GM18861 (cell line): ENCODE data around the gene ENAH.
"Not testable (repeated sequence)": the region's sequence is repeated elsewhere in the genome, so short reads cannot be mapped to it uniquely, and the experiment has no call there.

ENCODE experiments used
- ATAC-seq: cut with Tn5 transposase; IDR thresholded peaks from one replicate; pipeline ENCODE4 v1.9.1; 2021; ENCODE audit not compliant: unreplicated experiment

ENAH gene

DNA sequence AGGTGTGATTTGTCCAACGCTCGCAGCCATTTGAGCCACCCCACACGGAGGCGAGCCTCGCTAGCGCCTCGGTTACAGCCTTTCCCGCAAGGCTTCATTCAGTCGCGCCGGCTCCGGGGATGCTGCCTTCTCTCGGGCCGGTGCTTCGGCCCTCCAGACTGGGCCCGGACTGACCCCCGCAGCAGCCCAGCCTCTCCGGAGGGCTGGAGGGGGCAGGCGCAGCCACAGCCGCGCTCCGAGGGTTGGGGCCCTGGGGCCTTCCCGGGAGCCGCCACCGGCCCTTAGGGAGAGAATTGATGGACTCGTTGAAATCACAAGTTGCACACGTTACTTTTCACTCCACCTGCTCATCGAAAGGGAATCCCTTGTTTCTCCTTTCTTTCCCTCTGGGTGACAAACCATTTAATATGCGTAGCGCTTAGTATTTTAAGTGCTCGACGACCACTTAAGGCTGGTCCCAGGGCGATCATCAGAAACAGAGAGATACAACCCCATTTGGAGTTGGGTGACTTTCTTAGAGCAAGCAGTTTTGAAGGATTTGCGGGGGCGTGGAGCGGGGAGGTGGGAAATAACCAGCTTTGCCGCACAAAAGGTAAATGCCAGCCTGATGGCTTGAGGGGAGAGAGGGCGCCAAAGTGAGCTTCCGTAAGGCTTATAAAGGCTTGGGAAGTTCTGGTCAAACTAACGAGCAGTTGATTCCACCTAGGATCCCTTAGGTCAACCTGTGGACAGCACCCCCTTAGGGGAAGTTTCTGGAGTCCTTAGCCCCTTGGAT lies 24.6 kb upstream of the ENAH start:
- no peak for ATAC-seq

DNA sequence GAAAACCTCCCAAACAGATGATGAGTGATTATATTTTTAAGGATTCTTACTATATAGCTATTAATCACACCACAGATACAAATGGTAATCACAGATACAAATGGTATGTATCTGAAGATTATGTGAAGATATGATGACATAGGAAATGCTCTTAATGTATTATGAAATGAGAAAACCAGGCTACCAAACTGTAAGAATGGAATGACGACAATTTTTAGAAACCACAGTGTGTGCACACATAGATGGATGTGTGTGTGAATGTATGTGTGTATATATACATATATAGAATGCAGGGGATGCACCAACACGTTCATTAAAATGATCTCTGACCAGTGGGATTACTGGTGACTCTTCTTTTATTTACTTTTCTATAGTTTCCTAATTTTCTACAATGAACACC lies 21.5 kb upstream of the ENAH start:
- no peak for ATAC-seq

DNA sequence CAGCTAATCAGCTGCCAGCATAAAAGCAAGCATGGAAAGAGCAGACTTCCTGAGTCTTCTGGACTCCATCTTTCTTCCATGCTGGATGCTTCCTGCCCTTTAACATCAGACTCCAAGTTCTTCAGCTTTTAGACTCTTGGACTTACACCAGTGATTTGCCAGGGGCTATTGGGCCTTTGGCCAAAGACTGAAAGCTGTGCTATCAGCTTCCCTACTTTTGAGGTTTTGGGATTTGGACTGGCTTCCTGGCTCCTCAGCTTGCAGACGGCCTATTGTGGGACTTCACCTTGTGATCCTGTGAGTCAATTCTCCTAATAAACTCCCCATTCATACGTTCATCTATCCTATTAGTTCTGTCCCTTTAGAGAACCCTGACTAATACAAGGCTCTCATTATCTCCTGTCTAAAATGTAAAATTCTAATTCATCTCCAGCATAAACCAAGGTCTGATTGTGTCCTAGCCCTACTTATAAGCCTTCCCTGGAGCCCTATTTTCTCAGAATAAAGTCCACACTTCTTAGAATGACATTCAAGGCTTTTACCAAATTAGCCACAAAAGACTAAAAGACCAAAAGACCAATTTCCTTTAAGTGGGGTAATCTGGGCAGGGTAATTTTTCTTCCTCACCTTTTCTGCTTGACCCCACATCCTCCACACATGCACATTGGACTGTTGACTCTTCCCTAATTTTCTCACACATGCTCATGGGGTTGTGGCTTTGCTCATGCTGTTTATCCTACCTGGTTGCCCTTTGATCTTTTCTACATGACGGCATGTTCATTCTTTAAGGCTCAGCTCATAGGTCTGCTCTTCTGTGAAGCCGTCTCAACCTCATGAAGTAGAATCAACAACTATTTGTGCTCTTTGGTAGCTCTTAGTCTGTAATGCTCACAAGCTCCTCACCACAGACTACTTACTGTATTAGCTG lies 18.1 kb upstream of the ENAH start:
- ATAC-seq: no peak

DNA sequence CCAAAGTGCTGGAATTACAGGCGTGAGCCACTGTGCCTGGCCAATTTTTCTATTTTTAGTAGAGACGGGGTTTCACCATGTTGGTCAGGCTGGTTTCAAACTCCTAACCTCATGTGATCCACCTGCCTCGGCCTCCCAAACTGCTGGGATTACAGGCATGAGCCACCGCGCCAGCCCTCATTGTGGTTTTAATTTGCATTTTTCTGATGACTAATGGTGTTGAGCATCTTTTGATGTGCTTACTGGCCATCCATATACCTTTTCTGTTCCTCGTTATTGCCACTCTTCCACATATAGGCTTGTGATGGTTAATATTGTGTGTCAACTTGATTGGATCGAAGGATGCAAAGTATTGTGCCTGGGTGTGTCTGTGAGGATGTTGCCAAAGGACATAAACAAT lies 17.4 kb upstream of the ENAH start:
- no peak for ATAC-seq

DNA sequence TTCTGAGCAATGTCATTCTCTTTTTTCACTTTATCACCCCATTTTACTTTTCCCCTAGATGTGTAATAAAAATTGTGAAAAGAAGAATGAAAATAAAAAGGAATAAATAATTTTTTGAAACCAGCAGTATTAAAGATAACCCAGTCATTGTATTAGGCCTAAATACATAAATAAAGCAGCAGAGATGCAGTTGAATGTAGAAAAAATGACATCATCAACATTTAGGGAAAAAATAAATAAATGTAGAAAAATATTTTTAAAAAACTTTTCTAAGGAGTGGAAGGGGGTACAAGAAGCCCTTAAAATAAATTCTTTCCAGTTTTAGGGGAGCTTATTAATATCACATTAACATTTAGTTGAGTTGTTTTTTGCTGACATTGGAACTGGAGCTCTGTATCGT lies 15.3 kb upstream of the ENAH start:
- no peak for ATAC-seq

DNA sequence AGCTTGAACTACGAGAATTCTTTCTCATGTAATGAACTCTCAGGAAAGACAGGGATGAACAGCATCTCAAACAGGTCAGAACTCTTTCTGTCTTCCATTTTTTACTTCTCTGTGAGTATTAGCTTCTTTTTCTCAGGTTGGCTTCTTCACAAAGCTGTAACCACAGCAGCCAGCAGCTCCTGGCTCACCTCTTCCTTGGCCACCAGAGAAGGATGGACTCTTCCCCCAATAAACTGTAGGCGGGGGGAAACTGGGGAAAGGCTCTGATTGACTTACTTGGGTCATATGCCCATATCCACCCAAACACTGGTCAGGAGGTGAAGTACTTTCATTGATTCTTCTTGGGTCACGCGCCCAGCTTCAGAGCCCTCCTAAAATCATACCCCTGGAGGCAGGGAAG lies 14.4 kb upstream of the ENAH start:
- no peak for ATAC-seq

DNA sequence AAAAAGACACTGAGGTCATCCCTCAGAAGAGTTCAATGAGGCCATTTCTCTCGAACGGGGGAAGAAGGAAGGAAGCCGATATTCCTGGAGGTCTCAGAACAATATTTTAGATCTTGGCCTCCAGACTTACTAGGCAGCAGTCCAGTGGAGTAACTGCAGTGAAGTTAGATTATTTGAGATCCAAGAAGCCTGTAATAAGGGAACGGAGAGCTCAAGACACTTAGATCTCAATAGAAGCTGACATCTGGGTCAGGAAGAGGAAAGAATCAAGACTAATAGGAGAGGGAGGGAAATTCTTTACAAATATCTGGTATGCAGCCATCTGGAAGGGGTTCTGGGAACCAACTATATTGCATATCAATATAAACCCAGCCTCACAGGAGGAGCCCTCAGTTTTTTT lies 13.6 kb upstream of the ENAH start:
- no peak for ATAC-seq

DNA sequence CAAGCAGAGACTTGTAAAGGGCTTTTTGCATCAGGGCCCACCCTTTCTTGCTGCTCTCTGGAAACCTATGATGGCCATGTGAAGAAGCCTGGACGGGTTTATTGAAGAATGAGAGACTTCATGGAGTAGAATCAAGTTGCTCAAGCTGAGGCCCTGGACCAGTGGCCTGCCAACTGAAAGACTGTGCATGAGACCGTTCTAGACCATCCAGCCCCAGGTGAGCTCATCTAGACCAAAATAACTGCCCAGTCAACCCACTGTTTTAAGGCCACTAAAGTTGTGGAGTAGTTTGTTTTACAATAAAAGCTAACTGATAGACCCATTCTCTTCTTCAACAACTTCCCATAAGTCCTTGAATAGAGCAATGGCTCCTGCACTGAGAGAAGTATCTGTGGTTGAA lies 11.8 kb upstream of the ENAH start:
- ATAC-seq: no peak

DNA sequence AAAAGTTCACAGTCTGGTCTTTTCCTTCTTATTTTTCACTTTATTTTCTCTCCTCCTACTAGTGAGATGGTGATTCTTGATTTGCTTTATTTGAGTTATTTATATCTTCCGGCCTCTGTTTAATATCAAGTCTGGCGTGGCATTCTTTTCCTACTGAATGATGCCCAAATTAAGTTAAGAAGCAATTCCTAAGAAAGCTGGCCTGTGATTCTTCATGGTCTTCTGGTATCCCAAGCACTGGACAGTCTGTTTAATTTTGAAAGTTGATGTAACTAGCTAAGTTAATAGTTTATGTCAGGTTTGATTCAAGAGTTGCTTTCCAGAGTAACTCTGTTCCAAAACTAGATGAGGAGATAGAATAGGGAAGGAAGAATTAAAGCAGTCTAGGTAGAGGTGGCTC lies 9.2 kb upstream of the ENAH start:
- ATAC-seq: no peak

DNA sequence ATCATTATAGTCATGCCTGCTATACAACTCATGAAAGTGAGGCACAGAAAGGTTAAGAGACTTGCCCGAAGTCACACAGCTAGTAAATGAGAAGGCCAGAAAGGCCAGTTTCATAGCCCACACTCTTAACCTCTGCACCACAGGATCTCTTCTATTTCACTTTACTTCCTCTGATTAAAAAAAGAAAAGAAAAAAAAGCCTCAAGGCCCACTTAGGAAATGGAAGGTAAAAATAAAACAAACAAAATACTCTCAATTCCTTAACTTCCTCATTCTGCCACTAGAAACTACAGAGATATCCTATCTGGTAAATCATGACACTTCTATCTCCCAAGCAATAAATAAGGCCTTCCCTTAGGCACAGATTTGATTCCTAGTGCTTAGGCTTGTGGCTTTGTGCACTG lies 7.6 kb upstream of the ENAH start:
- ATAC-seq: no peak

DNA sequence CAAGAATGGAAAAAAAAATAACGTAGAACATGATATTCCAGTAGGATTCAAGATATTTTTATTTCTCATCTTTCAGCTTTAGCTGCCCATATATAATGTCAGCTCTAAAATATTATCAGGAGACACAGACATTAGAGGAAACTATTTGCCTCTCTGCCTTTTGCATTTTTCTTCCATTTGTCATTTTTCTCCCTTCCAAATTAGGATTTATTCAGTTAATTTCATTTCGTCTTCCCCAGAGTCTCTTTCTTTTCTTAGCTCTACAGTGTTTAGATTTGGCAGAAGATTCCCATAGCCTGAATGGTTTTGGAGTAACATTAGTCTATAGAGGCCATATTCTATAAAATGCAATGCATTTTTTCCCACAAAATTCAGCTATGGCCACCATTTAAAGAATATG lies 5.1 kb upstream of the ENAH start:
- ATAC-seq: no peak

DNA sequence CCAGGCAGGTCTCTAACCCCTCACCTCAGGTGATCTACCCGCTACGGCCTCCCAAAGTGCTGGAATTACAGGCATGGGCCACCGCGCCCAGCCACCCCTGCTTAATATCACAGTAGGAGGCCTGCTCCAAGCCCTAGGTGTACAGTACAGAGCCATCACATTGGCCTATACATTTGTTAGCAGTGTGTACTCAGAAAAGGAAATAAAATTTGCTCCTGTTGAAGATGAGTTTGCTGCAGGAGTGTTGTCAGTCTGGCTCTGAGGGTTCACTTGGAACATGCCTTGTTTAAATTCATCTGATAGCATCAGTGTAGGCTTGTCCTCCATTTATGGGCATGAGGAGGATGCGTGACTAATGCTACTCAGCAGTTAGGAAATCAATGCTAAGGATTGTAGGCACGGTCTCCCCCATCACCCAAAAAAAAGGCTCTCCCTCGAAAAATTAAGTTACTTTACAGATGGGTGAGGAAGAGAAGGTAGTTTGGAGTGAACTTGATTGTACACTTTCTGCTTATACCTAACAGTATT lies 4.6 kb upstream of the ENAH start:
- no peak for ATAC-seq

DNA sequence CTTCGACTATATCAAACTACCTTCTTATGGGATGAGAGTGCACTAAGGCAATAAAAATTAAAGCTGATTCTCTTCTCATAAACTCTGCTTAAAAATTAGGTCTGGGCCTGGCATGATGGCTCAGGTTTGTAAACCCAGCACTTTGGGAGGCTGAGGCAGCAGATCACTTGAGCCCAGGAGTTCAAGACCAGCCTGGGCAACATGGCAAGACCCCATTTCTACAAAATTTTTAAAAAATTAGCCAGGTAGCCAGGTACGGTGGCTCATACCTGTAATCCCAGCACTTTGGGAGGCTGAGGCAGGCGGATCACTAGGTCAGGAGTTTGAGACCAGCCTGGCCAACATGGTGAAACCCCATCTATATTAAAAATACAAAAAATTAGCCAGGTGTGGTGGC lies 3.3 kb upstream of the ENAH start:
- not testable (repeated sequence) for ATAC-seq

DNA sequence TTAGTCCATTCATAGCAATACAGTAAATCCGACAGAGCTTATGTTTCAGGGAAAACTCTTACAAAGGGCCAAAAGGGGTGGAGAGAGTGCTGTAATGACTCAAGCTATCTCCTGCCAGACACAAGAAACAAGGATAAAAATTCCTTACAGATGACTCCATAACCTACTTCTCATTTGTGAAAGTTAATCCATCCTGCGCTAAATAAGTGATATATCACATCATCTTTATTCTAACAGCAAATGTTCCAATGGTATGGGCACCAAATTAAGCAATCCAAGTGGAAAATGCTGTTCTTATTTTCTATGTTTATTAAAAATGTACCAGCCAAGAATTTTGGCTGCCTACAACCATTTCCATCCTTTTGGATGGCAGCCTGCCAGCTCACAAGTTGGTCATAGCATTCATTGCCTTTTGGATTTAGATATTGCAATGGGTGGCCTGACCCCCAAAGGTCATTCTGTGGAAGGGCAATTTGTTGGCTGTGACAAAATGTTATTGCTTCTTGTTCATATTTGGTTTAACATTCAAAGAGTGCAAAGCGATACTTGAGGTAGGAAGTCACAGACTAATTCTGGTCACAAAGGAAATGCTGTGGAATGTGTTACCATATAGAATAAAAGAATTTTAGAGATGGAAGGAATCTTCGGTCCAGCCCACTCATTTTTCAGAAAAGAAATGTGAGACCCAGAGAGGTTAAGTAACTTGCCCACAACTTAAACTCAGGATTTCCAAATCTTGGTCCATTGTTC lies 2.8 kb upstream of the ENAH start:
- no peak for ATAC-seq

DNA sequence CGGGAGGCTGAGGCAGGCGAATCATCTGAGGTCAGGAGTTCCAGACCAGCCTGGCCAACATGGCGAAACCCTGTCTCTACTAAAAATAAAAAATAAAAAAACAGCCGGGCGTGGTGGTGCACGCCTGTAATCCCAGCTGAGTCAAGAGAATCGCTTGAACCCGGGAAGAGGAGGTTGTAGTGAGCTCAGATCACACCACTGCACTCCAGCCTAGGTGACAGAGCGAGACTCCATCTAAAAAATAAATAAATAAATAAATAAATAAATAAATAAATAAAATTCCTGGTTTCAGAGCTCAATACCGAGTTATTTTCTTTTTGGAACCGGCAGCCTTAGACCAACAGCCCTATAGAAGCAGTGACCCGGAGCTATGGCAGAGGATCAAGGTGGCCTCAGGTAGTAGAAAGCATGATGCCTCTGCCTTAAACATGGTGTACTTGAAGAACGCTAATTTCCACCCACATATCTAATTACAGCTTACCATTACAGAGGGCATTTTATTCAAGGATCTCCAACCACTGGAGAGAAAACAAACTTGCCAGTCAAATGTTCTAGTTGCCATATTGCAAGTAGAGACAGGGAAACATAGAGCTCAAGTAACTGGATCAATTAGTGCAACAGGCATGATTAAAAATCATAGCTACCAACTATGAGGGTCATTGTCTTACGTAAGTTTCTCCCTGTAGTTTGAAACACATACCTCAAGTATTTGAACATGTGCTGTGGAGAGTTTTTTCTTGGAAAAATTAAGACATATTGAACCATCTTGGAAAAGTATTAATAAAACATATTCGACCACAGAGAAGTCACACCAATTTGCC lies 2.0 kb upstream of the ENAH start:
- ATAC-seq: no peak

DNA sequence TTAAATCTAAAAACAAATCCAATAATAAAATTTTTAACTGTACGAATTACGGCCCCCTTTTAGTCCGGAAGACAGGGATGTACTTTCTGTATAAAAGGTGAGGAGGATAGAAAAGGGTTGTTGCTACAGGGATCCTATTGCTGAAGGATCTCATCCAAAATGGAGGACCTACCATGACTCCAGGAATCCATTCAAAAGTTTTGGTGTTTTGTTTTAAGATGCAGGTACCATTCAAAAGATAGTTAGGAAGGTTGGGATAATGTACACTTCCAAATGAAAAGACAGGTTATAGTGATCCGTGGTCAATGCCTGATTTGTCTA lies 1.3 kb upstream of the ENAH start:
- no peak for ATAC-seq

DNA sequence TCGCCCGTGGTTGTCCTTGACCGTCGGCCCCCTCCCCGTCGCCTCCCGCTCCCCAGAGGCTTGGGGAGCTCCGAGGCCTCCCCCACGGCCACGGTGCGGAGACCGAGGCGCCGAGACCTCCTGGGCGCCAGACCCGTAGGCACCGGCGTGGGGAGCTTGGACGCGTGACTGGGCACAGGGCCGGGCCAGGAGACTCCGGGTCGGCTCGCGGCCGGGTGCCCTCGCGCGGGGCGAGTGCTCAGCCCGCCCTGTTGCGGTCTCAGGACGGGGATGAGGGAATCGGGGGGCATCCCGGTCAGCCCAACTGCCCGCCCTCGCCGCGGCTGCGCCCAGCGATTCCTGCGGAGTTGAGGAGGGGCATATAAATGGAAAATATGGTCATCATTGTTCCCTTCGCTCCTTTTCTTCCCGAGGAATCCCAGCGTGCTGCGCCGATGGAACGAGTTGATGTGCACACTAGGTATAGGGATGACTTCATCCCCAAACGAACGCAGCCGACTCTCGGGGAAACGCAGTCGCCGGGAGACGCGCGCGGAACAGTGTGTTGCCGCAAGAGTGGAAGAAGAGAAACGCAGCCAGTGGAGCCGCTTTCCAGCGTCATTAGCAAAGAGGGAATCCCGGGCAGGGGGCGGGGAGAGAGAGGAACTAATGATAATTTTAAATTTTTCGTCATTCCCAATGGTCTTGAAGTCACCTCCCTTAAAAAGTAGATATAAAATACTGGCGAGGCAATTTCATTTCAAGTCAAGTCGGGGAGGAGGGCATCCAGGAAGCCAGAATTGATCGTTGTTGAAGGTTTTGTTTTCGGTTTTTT lies 747 bp upstream of the ENAH start:
- ATAC-seq: no peak

DNA sequence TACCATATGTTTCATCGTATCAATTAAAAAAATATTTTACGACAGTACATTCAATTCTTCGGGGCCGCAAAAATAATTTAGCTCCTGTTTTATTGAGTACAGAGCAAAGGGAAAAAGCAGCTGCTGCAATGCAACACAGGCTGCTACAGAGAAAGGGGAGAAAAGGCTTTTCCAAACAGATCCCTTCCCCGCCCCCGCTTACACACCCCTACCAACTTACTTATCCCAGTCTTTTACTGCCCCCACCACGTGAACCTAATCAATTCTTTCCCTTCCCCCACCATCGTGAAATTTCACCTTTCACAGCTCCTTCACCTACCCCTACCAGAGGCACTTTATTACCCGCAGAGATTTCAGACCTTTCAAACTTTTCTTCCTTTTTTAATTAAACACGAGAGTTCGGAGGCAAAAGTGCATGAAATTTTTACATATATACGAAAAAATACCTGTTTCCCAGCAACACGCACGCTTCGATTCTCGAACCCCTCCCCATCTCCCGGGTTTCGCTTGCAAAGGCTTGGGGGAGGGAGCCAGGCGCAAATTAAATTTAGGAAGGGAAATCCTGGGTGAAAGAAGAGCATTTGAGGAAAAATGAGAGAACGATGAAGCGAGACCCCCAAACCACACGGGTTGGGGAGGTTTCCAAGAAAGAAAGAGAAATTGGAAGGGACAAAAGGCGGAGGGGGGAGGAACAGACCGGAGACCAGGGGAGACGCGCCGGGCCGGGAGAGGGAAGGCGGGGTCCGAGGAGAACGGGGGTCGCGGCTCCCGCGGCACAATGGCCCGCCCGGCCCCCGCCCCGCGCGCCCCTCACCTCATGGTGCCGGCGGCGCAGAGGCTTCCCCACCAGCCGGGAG lies 823 bp downstream of the ENAH start:
- ATAC-seq: no peak

DNA sequence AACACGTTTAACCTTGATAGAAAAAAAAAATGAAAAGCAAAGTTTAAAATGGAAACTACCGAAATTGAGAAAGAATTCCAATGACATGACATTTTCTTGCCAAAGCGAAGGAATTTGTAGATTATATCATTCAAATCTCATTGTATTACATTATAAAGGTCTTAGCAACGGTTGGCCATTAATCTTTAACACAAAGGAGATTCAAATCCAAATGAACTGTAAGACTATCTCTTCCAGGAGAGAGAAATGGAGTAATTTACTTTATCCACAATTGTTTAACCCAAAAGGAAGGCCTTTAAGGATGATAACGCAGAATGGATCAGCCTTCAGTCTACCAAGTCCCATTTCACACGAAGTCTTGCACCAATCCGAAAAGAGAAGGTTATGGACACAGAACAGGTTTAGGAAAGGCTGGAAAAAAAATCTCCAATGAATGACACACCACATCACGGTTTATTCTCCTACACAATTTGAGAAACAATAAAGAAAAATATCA lies 1.5 kb downstream of the ENAH start:
- no peak for ATAC-seq
